ENCODE results near the gene DCC. TPM values are rescaled to one million over a fixed set of nuclear protein-coding genes. Genes with fewer than 3 reads are reported as not detected.

Gene DCC
- total and polyA plus RNA-seq, 3 donors from 2014 or later, result 7.9 to 42.1 (median 24.5) TPM

- Histone ChIP-seq H3K36me3 (ENCODE audit: low read depth, missing control alignments) (no peaks in the 10 kb centered on the region), H3K4me3 (no peak overlapping the region), H3K27ac (no peak overlapping the region), H3K4me1 (no peaks in the 10 kb centered on the region), H3K9me3 (no peaks in the 10 kb centered on the region), H3K27me3 (no peaks in the 10 kb centered on the region)
- no peak for DNase-seq
- TF ChIP-seq, protein P1, sequence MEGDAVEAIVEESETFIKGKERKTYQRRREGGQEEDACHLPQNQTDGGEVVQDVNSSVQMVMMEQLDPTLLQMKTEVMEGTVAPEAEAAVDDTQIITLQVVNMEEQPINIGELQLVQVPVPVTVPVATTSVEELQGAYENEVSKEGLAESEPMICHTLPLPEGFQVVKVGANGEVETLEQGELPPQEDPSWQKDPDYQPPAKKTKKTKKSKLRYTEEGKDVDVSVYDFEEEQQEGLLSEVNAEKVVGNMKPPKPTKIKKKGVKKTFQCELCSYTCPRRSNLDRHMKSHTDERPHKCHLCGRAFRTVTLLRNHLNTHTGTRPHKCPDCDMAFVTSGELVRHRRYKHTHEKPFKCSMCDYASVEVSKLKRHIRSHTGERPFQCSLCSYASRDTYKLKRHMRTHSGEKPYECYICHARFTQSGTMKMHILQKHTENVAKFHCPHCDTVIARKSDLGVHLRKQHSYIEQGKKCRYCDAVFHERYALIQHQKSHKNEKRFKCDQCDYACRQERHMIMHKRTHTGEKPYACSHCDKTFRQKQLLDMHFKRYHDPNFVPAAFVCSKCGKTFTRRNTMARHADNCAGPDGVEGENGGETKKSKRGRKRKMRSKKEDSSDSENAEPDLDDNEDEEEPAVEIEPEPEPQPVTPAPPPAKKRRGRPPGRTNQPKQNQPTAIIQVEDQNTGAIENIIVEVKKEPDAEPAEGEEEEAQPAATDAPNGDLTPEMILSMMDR (IDR thresholded peaks at IDR 0.05), result no peak
- TF ChIP-seq POLR2A (IDR thresholded peaks at IDR 0.05), result no peak
- 66 to 71% methylated on average over 3 of the region's 3 CpGs for WGBS, 2 donors
- intact Hi-C loops (cut with DNase I; ENCODE audit: low total_unique reads), result no loop called here
Observed at GRCh38 chr18:53268455-53268854, 928.5 kb downstream of the DCC start.

- H3K27me3 ChIP-seq, result no peaks in the 10 kb centered on the region
- H3K9me3 ChIP-seq, result no peaks in the 10 kb centered on the region
- intact Hi-C loops (cut with DNase I; ENCODE audit: low total_unique reads), result no loop called here
- 81 to 85% methylated on average over 2 of the region's 2 CpGs for WGBS, 2 donors
- no peaks in the 10 kb centered on the region for H3K4me1 ChIP-seq
- H3K4me3 ChIP-seq, result no peak overlapping the region
- no peak for DNase-seq
- no peaks in the 10 kb centered on the region for H3K36me3 ChIP-seq (ENCODE audit: low read depth, missing control alignments)
- H3K27ac ChIP-seq, result no peak overlapping the region
- TF ChIP-seq, protein P1 (IDR thresholded peaks at IDR 0.05), result no peak
- no peak for TF ChIP-seq POLR2A (IDR thresholded peaks at IDR 0.05)
Observed at GRCh38 chr18:53281406-53281805, 941.4 kb downstream of the DCC start.

DNA sequence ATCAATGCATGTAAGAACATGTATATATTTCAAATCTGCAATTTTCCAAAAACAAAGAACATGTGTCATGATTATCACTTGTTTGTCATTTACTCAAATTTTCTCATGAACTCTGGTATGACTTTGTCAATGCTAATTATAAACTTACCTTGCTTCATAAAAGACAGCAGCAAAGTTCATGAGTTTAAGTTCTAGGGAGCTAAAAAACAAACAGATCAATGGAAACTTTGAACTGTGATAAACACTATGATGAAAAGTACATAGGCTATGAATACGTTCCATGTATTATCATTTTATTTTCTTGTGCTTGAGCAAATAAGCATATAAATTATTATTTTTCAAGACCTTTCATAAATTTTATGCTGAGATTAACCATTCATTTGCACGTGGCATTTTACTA is 943.7 kb downstream of the DCC start:
- 78 to 82% methylated on average over 2 of the region's 2 CpGs for WGBS, 2 donors
- H3K4me1 ChIP-seq, result no peaks in the 10 kb centered on the region

GRCh38 chr18:53305461-53305860 is 965.5 kb downstream of the DCC start:
- no peaks in the 10 kb centered on the region for H3K4me1 ChIP-seq
- 56 to 69% methylated on average over 6 of the region's 6 CpGs for whole genome bisulfite sequencing, 2 donors
- H3K9me3 ChIP-seq, result no peaks in the 10 kb centered on the region
- intact Hi-C loops (cut with DNase I; ENCODE audit: low total_unique reads), result no loop called here
- no peaks in the 10 kb centered on the region for H3K27me3 ChIP-seq
- H3K27ac ChIP-seq, result no peak overlapping the region
- TF ChIP-seq POLR2A (IDR thresholded peaks at IDR 0.05), result no peak
- TF ChIP-seq, protein P1 (IDR thresholded peaks at IDR 0.05), result no peak
- H3K36me3 ChIP-seq (ENCODE audit: low read depth, missing control alignments), result no peaks in the 10 kb centered on the region
- no peak overlapping the region for H3K4me3 ChIP-seq
- DNase-seq, result no peak

More for the DNA sequence above, 943.7 kb downstream of the DCC start:
- H3K9me3 ChIP-seq, result no peaks in the 10 kb centered on the region
- no peak overlapping the region for H3K27ac ChIP-seq
- TF ChIP-seq, protein P1 (IDR thresholded peaks at IDR 0.05), result no peak
- TF ChIP-seq POLR2A (IDR thresholded peaks at IDR 0.05), result no peak
- intact Hi-C loops (cut with DNase I; ENCODE audit: low total_unique reads), result no loop called here
- H3K27me3 ChIP-seq, result no peaks in the 10 kb centered on the region
- no peak overlapping the region for H3K4me3 ChIP-seq
- no peaks in the 10 kb centered on the region for H3K36me3 ChIP-seq (ENCODE audit: low read depth, missing control alignments)
- no peak for DNase-seq

- intact Hi-C loops (cut with DNase I; ENCODE audit: low total_unique reads), result no loop called here
- no peaks in the 10 kb centered on the region for H3K27me3 ChIP-seq
- H3K36me3 ChIP-seq (ENCODE audit: low read depth, missing control alignments), result no peaks in the 10 kb centered on the region
- H3K4me3 ChIP-seq, result no peak overlapping the region
- 83 to 95% methylated on average over 2 of the region's 2 CpGs for WGBS, 2 donors
- H3K4me1 ChIP-seq, result no peaks in the 10 kb centered on the region
- DNase-seq, result no peak
- no peak overlapping the region for H3K27ac ChIP-seq
- no peak for TF ChIP-seq POLR2A (IDR thresholded peaks at IDR 0.05)
- TF ChIP-seq, protein P1 (IDR thresholded peaks at IDR 0.05), result no peak
- no peaks in the 10 kb centered on the region for H3K9me3 ChIP-seq
Observed at GRCh38 chr18:53319628-53320027, 979.6 kb downstream of the DCC start.

Data from testis (tissue), 3 donors.